Tibial nerve (tissue), 4 donors: ENCODE data around the gene EID3. TPM values are rescaled to one million over a fixed set of nuclear protein-coding genes. Genes with fewer than 3 reads are reported as not detected.
"Not testable (repeated sequence)": the region's sequence is repeated elsewhere in the genome, so short reads cannot be mapped to it uniquely, and the experiment has no call there.

Experiments
- DNase-seq, 2 donors: peaks; one replicate each; pipeline ENCODE4 v3.0.0-alpha.2; 2019; ENCODE audit warnings: low spot score in 2 of 2
- H3K27ac ChIP-seq, 4 donors: fragments of 200-600 bp; sonication (generic) in 3 of 4; one replicate each; pipeline ENCODE4 v1.5.1; 2017 to 2019; ENCODE audit warnings: mild to moderate bottlenecking in 1 of 4
- H3K27me3 ChIP-seq, 2 donors: fragments of 200-600 bp; sonication (generic) in 1 of 2; one replicate each; pipeline versions ENCODE4 v1.5.1 to v1.6.0; 2017 to 2019
- H3K36me3 ChIP-seq, 3 donors: fragments of 200-600 bp; sonication (generic); one replicate each; pipeline ENCODE4 v1.5.1; 2018 to 2019
- H3K4me1 ChIP-seq, 4 donors: fragments of 200-600 bp; sonication (generic) in 3 of 4; one replicate each; pipeline ENCODE4 v1.5.1; 2017 to 2019
- H3K4me3 ChIP-seq, 4 donors: fragments of 200-600 bp; sonication (generic) in 3 of 4; one replicate each; pipeline ENCODE4 v1.5.1; 2017 to 2019; ENCODE audit warnings: mild to moderate bottlenecking in 1 of 4, moderate library complexity in 1 of 4
- H3K9me3 ChIP-seq, 4 donors: fragments of 200-600 bp; sonication (generic) in 3 of 4; one replicate each; pipeline ENCODE4 v1.5.1; 2017 to 2019
- CTCF ChIP-seq, 5 experiments: fragments of 200-600 bp in 3 of 5; fragments of 450-650 bp in 2 of 5; sonication (generic) in 3 of 5; IDR thresholded peaks; one replicate each; pipeline ENCODE4 v1.5.1; 2016 to 2019; ENCODE audit warnings: antibody characterized with exemption in 5 of 5, mild to moderate bottlenecking in 3 of 5, moderate library complexity in 2 of 5
- EP300 ChIP-seq, 2 donors: sonication (generic); formaldehyde crosslinking; IDR thresholded peaks; one replicate each; pipeline ENCODE4 v1.6.1; 2017; ENCODE audit warnings: antibody characterized with exemption in 2 of 2, mild to moderate bottlenecking in 1 of 2
- POLR2A ChIP-seq, 2 donors: fragments of 450-650 bp; IDR thresholded peaks; one replicate each; pipeline ENCODE4 v1.6.1; 2017; ENCODE audit warnings: antibody characterized with exemption in 2 of 2, mild to moderate bottlenecking in 2 of 2, moderate library complexity in 2 of 2
- WGBS, 2 donors: methylation state at CpG; one replicate each; pipeline ENCODE4 v1.1.5; 2018; 5-methylcytosine and 5-hydroxymethylcytosine counted together
- total RNA-seq, 4 donors: library from RNA; depleted of rRNA; stranded (reverse); fragments of >200 nt; gene quantifications; one replicate each; pipeline ENCODE4 v1.1.0, GENCODE V29; 2016

Gene EID3
- total RNA-seq, 4 donors from 2014 or later, result 9.6 to 13.2 (median 10.0) TPM

DNA sequence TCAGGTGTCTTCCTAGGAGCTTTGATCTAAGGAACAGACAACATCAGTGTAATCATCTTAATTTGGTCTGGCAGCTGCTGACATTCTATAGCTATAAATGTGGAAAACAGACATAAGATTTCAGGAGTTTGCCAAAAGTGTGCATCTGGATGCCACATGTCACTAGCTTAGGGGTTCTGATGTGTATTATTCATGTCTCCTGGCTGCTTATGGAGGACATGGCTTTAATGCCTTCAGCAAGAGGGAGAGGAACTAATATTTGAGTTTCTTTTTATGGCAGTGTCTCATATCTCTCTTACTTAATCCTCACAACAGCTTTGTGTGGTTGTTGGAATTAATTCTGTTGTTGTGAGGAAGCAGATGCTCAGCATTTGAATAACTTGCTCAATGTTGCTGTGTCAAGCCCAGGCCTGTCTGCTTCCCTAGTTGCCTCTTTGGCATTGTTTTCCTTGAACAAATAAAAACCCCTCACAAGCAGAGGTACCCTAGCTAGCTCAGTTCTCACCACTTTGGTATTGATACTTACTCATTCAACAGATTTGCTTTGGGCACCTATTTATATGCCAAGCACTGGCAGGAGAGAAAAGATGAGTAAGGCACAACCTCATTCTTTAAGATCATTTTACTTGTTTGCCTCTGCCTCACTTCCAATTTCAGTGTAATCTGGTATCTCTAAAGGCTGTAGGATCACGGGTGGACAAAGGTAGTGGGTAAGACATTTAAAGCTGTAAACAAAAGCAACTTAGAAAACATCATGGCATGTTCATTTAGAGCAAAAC lies 39.8 kb upstream of the EID3 start:
- H3K27ac ChIP-seq, result no peak overlapping the region
- TF ChIP-seq POLR2A (IDR thresholded peaks at IDR 0.05), result no peak
- no peak for TF ChIP-seq EP300 (IDR thresholded peaks at IDR 0.05)
- TF ChIP-seq CTCF (IDR thresholded peaks at IDR 0.05), result no peak
- no peaks in the 10 kb centered on the region for H3K36me3 ChIP-seq
- 42 to 60% methylated on average over 1 of the region's 1 CpG for WGBS, 2 donors
- no peaks in the 10 kb centered on the region for H3K9me3 ChIP-seq
- no peak for DNase-seq
- H3K4me1 ChIP-seq, result no peaks in the 10 kb centered on the region
- no peaks in the 10 kb centered on the region for H3K27me3 ChIP-seq
- no peak overlapping the region for H3K4me3 ChIP-seq

GRCh38 chr12:104265436-104265835 lies 38.1 kb upstream of the EID3 start:
- not testable (repeated sequence) for H3K36me3 ChIP-seq, H3K27me3 ChIP-seq, DNase-seq, H3K9me3 ChIP-seq, H3K4me3 ChIP-seq, H3K4me1 ChIP-seq, H3K27ac ChIP-seq
- 89 to 94% methylated on average over 23 to 24 of the region's 24 CpGs for WGBS, 2 donors

DNA sequence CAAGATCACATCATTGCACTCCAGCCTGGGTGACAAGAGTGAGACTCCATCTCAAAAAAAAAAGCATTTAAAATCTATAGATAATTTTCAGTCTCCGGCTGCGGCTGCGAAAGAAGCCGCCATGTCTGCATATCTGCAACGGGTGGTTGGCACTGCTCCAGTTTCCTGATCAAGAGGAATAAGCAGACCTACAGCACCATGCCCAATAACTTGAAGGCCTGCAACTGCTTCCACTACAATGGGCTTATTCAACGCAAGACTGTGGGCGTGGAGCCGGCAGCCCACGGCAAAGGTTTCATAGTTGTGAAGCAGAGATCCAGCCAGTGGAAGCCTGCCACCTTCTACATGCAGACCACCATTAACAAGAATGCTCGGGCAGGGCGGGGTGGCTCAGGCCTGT lies 30.6 kb upstream of the EID3 start:
- no peak for DNase-seq
- WGBS, 2 donors, result 61% methylated on average over 11 of the region's 11 CpGs

DNA sequence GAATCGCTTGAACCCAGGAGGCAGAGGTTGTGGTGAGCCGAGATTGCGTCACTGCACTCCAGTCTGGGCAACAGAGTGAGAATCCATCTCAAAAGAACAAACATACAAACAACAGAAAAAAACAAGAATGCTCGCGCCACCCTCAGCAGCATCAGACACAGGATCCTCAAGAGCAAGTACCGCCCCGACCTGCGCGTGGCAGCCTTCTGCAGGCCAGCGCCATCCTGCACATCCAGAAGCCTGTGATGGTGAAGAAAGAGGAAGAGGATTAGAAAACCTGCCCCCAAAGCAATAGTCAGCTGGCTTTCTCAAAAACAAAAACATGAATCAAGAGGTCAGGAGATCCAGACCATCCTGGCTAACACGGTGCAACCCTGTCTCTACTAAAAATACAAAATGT lies 30.0 kb upstream of the EID3 start:
- DNase-seq, result no peak
- Histone ChIP-seq H3K27ac (no peak overlapping the region), H3K4me3 (no peak overlapping the region), H3K4me1 (no peaks in the 10 kb centered on the region), H3K9me3 (no peaks in the 10 kb centered on the region), H3K27me3 (no peaks in the 10 kb centered on the region), H3K36me3 (no peaks in the 10 kb centered on the region)
- WGBS, 2 donors, result 92 to 95% methylated on average over 11 of the region's 11 CpGs
- TF ChIP-seq POLR2A (IDR thresholded peaks at IDR 0.05) (no peak), CTCF (IDR thresholded peaks at IDR 0.05) (no peak), EP300 (IDR thresholded peaks at IDR 0.05) (no peak)

More for the DNA sequence above, 30.6 kb upstream of the EID3 start:
- Histone ChIP-seq H3K4me1 (no peaks in the 10 kb centered on the region), H3K9me3 (no peaks in the 10 kb centered on the region), H3K27me3 (no peaks in the 10 kb centered on the region), H3K36me3 (no peaks in the 10 kb centered on the region), H3K4me3 (no peak overlapping the region), H3K27ac (no peak overlapping the region)
- TF ChIP-seq EP300 (IDR thresholded peaks at IDR 0.05) (no peak), CTCF (IDR thresholded peaks at IDR 0.05) (no peak), POLR2A (IDR thresholded peaks at IDR 0.05) (no peak)

DNA sequence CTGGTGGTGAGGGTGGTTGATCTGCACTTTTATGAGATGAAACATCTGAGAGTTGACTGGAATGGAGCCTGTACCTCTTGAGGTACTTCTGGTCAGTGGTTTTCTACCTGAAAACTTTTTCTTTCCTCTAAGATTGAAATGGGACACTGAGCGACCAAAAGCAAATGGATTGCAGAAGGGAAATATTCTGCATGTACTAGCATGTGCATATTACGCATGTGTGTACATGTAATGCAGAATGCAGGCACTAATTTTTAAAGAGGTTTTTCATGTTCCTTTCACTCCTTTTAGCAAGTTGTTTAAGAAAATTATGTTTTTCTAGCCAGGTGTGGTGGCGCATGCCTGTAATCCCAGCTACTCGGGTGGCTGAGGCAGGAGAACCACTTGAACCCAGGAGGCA lies 28.7 kb upstream of the EID3 start:
- H3K36me3 ChIP-seq, result no peaks in the 10 kb centered on the region
- WGBS, 2 donors, result 95 to 97% methylated on average over 4 of the region's 4 CpGs
- H3K4me3 ChIP-seq, result no peak overlapping the region
- TF ChIP-seq EP300 (IDR thresholded peaks at IDR 0.05) (no peak), POLR2A (IDR thresholded peaks at IDR 0.05) (no peak), CTCF (IDR thresholded peaks at IDR 0.05) (no peak)
- H3K27me3 ChIP-seq, result no peaks in the 10 kb centered on the region
- H3K9me3 ChIP-seq, result no peaks in the 10 kb centered on the region
- H3K4me1 ChIP-seq, result no peaks in the 10 kb centered on the region
- no peak for DNase-seq
- H3K27ac ChIP-seq, result no peak overlapping the region
